ENCODE results near the gene MUS81. TPM values are rescaled to one million over a fixed set of nuclear protein-coding genes. Genes with fewer than 3 reads are reported as not detected.

Gene MUS81
- total and polyA plus RNA-seq, 10 of the 15 experiments (the other 5 are each of a cell fraction or from before 2014, with no cell fraction given): 11.8 to 76.1 (median 48.4) TPM

GRCh38 chr11:65859095-65859811 is 980 bp upstream of the MUS81 start (continued):
- TF ChIP-seq GABPA (IDR thresholded peaks at IDR 0.05; ENCODE audit: low read depth): no peak
- TF ChIP-seq STAT3 (IDR thresholded peaks at IDR 0.05; ENCODE audit: low read depth, low read length): no peak
- no peak; the same call in 1 of the 2 replicates for TF ChIP-seq ZNF687 (IDR thresholded peaks at IDR 0.05)
- TF ChIP-seq NFIC (IDR thresholded peaks at IDR 0.05; ENCODE audit: low read depth, low read length): no peak
- 0 out of 4 replicates have a peak, but pooled peaks of 1 of the 2 experiments have one; percentile 3 for TF ChIP-seq BHLHE40 (IDR thresholded peaks at IDR 0.05; ENCODE audit: borderline replicate concordance in 1 of 2, low read depth in 2 of 2, low read length in 1 of 2)
- no peak; the same call in 1 of the 2 replicates for TF ChIP-seq GATAD2B (conservative IDR thresholded peaks at IDR 0.05; ENCODE audit: low read depth)
- TF ChIP-seq YBX1 (IDR thresholded peaks at IDR 0.05): no peak
- no peak for TF ChIP-seq MXI1 (IDR thresholded peaks at IDR 0.05; ENCODE audit: low read depth, low read length)
- TF ChIP-seq E4F1 (IDR thresholded peaks at IDR 0.05; ENCODE audit: borderline replicate concordance, partially characterized antibody): no peak
- TF ChIP-seq MEF2A (IDR thresholded peaks at IDR 0.05; ENCODE audit: insufficient read depth, low read depth, low read length): no peak
- no peak for TF ChIP-seq CHD2 (IDR thresholded peaks at IDR 0.05; ENCODE audit: borderline replicate concordance, low read depth, low read length)
- no peak for TF ChIP-seq NBN (IDR thresholded peaks at IDR 0.05)
- TF ChIP-seq SMARCA5 (IDR thresholded peaks at IDR 0.05): no peak
- TF ChIP-seq NFYA (IDR thresholded peaks at IDR 0.05; ENCODE audit: borderline replicate concordance, low read depth, low read length): no peak
- TF ChIP-seq RFX5 (IDR thresholded peaks at IDR 0.05; ENCODE audit: low read depth, low read length): no peak
- no peak for TF ChIP-seq CREB1 (IDR thresholded peaks at IDR 0.05; ENCODE audit: low read depth)
- no peak for TF ChIP-seq SREBF2 (IDR thresholded peaks at IDR 0.05; ENCODE audit: low read length)
- peak; percentile 99 for TF ChIP-seq POLR2AphosphoS5 (IDR thresholded peaks at IDR 0.05; ENCODE audit: low read length)
- TF ChIP-seq PBX3 (IDR thresholded peaks at IDR 0.05; ENCODE audit: insufficient replicate concordance, low read depth, low read length): peak; percentile 3
- no peak for TF ChIP-seq BCL11A (IDR thresholded peaks at IDR 0.05; ENCODE audit: low read depth, low read length)
- no peak for TF ChIP-seq RBBP5 (conservative IDR thresholded peaks at IDR 0.05)
- no peak for TF ChIP-seq BRCA1 (IDR thresholded peaks at IDR 0.05; ENCODE audit: low read depth, low read length)
- no peak for TF ChIP-seq RELB (IDR thresholded peaks at IDR 0.05; ENCODE audit: low read depth)
